ENCODE results near the gene NCAPH2.
A peak's percentile ranks its signal among the peaks of the same experiment; 100 is the strongest.

NCAPH2 gene

DNA sequence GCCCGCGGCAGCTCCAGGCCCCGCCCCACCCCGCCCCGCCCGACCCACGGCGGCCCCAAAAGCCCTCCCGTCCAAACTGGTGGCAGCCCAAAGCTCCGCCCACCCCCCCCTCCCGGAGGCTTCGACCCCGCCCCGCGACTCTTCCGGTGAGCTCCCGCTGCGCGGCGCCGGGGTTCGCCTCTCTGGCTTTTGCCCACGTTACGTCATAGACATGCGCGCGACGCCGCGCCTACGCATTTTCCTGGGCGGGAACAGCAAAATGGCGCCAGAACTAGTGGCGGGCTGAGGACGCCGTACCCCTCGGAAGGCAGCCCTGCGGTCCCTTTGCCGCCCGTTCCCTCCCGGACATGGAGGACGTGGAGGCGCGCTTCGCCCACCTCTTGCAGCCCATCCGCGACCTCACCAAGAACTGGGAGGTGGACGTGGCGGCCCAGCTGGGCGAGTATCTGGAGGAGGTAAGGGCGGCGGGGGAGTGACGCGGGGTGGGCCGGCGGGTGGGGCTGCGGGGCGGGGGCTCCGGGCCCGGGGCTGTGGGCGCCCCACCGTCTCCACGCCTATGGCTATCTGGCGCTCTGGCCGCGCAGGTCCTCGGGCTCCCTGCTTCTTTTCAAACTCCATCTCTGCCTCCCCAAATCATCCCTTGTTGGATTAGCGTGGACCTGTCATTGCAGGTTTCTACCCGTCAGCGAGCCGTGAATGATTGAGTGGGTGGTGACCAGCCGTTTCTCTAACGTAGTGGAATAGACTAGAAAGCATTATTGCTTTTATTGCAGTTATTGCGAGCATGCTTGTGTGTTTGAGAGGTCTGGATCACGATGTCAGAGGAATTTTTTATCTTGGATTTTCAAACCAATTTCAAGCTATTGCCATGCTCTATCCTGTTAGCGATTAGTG is at the start of gene NCAPH2:
Gene NCAPH2, plus strand, starts transcription at position 234 of the 894 bp plus-strand sequence. Its CDS starts 114 bp downstream, at position 348.
- DNase-seq: peak; percentile 98

DNA sequence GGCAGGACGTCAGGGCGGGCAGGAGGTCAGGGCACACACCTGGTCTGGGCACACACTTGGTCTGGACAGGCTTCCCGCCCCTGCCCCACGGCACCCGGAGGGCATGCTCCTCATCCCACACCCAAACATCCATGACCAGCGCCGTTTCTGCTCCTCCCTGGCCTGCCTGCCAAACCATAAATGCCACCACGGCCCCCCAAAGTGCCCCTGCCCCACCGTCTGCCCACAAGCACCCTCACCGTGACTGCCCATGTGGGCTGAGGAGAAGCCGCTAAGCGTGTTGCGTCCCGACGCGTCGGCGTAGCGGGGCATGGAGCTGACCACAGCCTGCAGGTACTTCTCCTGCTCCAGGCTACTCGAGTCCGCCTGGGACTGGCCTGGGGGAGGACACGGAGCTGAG is 49.0 kb upstream of the NCAPH2 start:
- DNase-seq: no peak

DNA sequence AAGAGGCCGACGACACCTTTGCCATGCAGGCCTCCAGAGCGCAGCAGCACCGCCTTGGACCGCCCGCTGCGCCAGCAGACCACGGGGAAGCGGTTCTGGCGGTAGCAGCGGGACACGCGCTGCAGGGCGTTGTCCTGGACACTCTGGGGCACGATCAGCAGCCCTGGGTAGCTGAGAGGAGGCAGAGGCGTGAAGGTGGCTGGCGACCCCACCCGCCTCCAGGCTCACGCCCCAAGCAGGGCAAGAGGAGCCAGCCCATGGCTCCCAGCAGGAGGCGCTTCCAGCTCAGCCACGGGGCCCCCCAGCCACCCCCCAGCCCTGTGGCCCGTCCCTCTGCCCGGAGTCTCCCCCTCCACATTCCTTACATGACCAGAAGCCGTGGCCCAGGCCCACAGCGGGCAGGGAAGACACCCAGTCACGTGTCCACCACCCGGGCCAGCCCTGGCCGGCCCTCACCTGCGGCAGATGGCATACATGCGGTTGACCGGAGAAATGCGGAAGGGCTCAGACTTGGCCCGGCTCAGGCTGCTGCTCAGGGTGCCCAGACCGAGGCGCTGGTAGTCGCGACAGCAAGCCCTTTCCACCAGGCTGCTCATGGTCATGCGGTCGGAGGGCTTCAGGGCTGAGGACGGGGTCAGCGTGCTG is 48.4 kb upstream of the NCAPH2 start:
- DNase-seq: no peak

DNA sequence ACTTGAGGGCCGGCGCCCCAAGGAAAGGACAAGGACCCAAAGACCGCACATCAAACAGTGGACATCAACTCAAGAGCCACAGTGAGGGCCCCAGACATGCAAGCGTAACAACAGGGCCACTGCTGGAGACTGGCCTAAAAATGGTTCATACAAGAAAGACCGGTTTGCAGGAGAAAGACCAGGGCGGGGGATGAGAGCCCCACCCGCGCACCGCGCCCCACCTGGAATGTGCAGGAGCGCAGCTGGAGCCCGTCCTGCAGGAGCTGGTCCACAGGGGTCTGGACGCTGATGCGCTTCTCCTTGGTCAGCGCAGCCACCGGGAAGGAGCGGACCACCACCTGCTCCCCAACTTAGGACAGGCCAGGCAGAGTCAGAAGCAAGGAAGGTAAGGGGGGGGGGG is 47.1 kb upstream of the NCAPH2 start:
- no peak for DNase-seq

DNA sequence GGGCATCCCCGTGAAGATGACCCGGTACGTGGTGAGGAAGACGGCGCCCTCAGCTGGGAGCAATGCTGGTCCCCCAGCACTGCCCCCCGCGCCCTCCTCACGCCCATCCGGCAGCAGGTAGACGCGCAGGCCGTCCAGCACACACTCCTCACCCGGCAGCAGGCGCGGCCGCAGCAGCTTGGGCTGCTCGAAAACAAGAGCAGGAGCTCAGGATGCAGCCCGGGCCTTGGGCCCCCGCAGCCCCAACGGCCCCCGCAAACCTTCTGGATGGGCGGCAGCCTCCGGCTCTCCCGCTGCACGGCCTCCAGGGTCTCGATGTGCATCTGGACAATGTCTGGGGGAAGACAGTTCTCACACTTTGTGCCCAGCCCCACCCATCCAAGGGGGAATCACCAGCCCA is 46.5 kb upstream of the NCAPH2 start:
- no peak for DNase-seq

DNA sequence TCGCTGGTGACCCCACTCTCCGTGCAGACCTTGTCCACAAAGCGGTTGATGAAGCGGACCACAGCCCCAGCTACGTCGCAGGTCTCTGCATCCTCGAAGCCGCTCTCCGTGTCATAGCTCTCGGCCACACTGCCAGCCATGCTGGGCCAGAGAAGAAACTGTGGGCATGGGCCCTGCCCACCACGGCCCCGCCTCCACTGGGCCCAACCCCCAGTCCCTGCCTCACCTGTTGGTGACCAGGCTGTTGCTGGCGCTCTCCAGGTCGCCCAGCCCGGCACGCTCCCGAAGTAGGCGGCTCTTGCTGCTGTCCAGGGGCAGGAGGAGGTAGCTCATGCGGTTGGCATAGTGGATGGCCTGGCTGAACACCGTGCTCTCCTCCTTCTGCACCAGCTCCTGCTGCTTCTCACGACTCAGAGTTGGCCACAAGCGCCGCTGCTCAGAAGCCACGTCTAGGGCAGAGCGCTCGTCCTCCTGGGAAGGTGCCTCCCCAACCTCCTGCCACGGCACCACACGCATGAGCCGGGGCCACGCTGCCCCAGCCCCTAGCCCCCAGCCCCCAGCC is 46.0 kb upstream of the NCAPH2 start:
- no peak for DNase-seq

DNA sequence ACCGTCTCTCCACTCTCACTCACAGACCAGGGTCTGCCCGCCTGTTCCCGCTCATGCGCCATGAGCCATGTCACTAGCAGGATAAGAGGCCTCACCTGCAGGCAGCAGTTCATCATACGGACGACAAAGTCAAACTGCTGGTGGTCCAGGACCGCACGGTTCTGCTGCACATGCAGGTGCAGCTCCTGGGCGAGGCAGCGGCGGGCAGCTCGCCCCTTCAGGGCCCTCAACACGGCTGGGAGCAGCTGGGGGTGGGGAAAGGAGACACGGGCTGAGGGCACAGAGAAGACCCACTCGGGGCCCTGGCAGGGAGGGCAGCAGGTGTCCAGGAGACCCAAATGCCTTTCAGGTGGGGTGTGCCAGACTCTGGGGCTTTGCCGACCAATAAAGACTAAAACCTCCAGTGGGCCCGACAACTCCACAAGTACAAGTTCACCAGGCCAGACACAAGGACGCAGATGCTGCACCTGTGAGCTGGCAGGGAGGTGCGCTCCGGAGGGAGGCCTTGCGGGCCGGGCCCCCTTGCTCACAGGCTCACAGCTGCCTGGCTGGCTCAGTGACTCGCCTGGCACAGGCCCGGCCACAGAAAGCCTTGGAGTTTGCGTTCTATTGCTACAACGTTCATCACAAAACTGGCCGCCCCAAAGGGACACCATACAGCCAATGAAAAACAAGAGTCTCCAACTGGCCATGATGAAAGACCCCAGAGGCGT is 44.7 kb upstream of the NCAPH2 start:
- no peak for DNase-seq

DNA sequence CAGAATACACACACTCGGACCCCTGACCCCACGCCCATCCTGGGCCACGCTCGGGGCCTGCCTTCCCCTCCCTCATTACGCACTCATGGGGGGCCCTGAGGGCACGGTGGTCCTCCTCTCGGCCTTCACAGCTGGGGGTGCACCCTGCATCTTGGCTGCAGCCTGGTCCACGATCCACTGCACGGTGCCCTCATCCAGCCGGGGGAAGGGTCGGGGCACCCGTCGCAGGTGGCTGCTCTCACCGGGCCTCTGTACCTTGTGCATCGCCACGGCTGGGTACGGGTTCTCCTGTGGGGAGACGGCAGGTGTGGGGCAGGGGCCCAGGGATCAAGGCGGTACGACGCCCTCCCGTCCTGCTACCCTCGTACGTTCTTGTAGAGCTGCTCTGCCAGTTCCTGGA is 43.6 kb upstream of the NCAPH2 start:
- no peak for DNase-seq

DNA sequence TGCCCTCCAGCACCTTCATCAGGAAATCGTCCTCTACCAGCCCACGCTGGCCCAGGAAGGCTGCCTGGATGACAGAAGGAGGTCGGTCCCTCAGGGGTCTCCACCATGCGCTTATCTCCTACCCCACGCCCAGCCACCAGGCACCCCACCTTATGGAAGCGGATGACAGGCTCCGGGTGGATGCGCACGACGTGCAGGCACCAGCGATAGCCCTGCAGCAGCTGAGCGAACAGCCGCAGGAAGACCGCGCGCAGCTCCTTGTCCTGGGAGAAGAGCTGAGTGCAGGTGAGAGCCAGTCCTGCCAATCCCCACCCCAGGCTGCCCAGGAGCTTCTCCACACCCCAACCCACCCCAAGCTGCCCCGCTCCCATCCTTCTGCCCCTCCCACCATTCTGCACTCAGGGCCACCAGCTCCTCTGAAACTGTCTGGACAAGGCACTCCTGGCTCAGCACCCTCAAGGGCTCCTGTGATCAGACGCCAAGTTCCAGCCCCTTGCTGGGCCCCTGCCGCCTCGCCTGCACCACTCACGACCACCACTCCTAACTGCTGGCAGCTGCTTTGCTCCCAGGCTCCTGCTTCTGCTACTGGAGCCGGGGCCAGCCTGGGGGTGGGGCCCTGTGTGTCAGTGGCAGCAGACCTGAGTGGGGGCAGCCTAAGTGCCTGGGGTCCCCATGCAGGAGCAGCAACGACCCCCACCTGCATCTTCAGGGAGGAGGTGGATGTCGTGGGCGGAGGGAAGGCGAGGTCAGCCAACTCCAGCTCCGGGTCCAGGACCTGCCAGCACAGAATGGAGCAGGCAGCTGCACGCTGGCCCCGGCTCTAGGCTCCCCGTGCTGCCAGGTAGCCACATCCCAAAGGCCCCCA is 42.7 kb upstream of the NCAPH2 start:
- DNase-seq: no peak

DNA sequence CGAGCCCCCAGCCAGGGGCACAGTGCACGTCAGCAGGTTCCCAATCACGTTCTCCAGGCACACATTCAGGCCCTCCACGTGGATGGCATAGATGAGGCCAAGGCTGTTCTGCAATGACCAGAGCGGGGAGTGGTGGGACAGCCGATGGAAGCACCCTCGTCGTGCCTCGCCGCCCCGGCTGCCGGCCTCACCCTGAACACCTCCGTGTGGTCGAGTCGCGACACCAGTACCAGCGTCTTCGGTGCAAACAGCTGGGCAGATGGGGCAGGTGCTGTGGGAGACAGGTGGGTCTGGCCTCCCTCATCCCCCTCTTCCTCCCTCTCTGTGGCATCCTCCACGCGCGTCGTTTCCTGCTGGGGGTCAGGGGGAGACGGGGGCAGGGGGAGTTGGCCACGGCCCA is 40.7 kb upstream of the NCAPH2 start:
- DNase-seq: no peak

DNA sequence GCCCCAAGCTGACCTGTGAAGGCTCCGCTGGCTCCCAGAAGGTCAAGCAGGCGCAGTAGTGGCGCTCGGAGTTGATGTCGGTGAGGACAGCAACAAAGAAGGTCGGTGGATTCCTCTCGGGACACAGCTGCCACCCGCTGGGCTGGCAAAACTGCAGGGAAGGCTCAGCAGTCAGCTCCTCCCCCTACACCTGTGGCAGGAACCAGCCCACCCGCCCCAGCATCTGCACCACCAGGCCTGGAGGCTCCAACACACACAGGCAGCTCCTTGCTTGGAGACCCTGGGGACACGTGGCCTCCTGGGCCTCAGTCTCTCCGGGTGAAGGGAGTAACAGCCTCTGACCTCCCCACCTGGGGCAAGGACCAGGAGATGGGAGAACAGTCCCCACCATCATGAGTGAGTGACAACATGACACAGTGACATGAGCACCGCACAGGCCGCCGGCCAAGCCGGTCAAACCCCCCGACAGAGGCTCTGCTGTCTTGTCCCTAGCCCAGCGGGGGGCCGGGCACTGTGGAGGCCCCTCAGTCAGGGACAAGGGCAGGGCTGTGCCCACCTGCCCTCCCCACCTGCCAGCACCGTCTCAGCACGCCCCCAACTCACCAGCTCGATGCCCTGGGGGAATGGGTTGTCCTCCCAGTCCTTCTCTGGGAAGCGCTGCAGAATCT is 40.1 kb upstream of the NCAPH2 start:
- no peak for DNase-seq

DNA sequence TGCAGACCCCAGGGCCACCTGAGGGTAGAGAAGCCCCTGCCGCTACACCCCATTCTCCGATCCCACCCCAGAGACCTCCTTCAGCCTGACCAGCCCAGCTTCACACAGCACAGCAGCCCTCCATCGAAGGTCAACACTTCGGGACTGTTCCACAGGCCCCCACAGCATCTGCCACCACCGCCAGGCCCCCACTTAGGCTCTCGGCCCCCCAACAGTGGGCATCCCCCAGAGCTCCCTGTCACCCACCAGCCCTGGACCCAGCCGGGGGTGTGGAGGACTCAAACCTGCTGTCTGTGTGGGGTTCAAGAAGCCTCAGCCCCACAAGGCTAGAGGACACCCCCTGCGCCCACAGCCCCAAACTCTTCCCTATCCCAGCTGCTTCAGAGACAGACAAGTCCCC is 39.4 kb upstream of the NCAPH2 start:
- DNase-seq: no peak

DNA sequence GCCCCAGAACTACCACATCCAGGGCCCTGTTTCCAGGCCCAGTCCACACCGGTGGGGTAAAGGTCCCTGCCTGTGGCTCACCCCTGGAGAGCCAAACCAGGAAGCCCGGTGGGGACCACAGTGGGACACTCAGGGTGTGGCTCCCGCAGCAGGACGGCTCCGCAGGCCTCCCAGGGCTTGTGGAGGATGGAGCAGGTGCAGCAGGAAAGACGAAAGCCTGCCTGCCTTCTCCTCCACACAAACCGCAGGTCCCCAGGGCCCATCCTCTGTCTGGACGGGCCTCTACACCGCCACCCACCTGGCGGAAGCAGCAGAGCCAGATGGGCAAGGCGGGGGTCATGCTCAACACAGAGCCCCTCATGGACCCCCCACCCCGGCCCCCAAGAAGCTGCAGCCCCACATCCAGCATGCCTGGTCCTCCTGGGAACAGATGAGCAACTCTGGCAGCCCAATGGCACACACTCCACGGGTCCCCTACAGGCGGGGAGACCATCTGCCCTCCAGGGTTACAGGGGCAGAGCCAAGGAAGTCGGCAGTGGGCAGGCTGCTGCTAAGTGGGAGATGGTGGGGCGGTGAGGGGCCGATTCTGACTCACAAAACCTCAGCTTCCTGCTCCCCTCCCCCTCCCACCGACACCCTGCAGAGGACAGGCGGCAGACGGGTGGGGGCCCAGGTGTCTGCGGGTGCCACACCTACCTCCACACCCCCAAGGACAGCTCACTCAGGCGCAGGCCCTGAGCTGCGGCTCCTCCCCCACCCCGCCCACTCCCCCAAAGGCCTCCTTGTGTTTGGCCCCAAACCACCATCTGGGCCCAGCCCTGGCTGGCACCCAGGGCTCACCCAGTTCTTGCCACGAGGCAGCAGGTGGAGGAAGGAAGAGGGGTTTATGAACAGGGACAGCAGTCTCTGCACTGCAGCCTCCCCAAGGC is 38.4 kb upstream of the NCAPH2 start:
- peak; percentile 92 to 94 for DNase-seq

DNA sequence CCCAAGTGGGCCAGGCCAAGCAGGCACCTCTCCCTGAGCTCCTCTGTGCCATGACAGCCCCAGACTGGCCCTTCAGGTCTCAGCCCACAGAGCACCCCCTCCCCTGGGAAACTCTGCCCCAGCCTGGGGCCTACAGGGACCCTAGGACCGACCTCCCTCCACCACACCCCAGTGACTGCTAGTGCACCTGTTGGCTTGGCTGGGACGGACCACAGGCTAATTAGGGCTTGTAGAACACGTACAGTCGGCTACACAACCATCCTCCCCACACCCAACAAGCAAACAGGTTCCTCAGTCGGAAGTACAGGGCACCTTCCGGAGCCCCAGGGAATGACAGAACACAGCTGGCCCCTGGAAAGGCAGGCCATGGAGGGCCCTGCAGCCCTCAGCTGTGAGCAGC is 37.5 kb upstream of the NCAPH2 start:
- DNase-seq: peak in 1 of 2 experiments; percentile 26

DNA sequence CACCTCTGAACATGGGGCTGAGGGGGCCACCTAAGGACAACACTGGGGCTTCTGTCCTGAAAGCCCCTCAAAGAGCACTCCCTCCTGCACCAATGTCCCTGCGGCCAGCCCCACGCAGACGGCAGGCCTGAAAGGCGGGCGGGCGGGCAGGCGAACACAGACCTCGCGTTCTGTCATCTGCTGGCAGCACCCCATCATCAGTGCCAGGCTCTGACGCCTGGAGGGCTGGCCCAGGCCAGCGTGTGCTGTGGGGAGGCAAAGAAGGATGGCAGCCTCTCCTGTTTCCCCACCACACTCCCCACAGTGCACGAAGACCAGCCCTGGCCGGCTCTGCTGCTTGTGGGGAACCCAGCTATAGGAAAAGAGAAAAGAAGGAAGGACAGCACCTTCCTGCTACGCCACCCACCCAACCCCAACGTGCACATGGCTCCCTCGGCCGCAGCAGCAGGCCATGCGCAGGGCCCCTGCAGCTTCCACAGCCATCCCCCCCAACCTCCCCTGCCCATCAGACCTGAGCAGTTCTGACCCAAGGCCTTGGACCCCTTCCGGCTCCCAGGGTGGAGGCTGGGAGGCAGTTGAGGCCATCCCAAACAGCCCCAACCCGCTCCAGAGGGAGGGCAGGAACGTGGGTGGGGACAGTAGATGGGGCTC is 36.7 kb upstream of the NCAPH2 start:
- no peak for DNase-seq

DNA sequence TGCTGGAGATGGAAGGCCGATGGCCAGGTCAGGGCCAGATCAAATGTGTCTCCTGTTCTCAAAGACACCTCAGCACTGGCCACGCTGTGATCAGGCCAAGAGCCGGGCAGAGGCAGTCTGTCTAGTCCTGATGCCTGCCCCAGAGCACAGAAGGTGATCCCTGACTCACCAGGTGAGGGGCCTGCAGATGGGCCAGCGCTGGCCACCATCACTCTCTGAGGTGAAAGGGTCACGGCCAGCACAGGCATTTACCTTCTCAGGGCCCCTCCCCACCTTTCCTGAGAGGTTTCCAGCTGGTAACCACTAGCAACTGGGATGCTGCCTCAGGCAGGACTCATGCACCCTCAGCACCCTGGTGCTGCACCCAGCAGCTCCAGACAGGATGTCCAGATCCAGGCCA is 36.1 kb upstream of the NCAPH2 start:
- DNase-seq: no peak

DNA sequence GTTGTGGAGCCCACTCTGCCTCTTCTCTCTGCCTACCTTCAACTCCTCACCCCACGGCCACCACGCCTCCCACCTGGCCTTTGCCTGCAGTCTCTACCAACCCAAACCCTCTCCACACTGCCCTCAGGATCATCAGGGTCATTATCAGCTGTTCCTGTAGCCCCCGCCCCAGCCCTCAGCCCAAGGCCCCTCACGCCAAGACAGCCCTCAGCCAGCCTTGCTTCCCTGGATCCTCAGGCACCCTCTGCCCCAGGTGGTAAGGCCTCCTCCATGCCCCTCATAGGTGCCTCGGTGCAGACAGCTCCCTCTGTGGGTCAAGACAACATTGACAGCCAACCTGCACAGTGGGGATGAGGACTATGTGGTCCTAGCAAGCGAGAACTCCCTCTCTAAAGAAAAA is 34.9 kb upstream of the NCAPH2 start:
- peak; percentile 46 to 55 for DNase-seq

DNA sequence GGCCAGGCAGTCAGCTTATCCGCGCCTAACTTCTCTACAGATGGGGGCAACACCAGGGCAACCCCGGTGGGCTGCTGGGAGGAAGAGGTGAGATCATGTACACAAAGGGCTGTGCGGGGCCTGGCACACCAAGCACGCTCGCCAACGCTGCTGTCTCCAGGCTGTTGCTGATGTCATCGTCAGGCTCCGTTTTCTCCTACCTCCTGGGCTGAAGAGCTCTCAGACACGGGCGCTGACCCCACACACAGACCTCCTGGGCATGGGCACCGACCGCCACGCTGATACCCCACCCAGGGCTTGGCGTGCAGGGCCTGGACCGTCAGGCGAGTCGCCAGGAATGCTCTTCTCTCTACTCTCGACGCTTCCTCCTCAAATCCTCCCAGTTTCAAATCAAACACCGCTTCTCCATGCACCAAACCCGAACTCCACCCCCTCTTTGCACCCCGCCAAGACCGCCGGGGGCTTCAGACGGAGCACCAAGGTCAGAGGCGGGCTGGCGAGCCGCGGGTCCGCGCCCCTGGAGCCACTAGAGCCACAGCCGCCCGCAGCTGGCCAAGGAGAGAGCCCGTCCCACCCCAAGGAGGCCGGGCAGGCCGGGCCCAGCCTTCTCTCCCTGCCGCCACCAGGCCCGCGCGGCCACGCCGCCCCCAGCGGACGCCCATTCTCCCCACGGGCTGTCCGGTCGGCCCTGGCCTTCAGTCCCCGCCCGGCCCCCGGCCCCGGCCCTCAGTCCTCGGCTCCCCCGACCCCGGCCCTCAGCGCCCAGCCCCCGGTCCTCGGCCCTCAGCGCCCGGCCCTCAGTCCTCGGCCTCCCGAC is 34.0 kb upstream of the NCAPH2 start:
- peak; percentile 46 to 56 for DNase-seq

Measured in activated CD4-positive, alpha-beta T cell treated with anti-CD3 and anti-CD28 coated beads, Interleukin-2, amount 50 U/mL, for 48 hours (primary cell).